ENCODE data around the gene FBLN2. TPM values are rescaled to one million over a fixed set of nuclear protein-coding genes. Genes with fewer than 3 reads are reported as not detected.

FBLN2 gene
- total RNA-seq, 1 donor from 2014 or later, result 10.4 TPM

DNA sequence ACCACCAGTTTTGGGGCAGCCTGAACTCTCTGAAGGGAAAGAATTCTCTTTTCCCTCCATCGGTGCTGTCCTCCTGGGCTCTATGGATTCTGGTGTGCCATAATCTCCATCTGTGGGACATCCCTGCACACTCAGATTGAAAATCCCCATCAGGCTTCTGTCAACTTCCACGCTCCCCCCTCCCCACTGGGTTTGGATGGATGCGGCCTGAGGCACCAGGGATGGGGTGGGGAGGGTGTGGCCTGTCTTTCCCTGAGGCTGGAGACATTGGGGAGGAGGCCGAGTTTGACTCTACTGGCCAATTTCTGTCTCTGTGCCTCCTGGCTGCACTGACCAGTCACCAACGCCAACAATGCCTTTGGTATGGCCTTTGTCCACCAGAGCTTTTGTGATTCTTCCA is 16.3 kb upstream of the FBLN2 start:
- ATAC-seq, result no peak

DNA sequence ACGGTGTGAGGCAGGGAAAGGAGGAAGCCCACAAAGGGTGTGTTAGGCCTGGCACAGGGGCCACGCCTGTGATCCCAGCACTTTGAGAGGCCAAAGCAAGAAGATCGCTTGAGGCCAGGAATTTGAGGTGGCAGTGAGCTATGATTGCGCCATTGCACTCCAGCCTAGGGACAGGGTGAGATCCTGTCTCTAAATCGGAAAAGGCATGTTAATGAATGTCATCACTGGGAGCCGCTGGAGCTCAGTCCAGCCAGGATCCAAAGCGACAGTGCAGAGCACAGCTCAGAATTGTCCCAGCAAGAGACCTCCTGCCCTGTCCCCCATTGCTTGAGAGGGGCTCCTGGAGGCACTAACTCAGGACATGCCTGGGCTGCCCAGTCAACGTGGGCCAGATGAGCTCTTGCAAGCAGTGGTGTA is 15.0 kb upstream of the FBLN2 start:
- ATAC-seq, result no peak

DNA sequence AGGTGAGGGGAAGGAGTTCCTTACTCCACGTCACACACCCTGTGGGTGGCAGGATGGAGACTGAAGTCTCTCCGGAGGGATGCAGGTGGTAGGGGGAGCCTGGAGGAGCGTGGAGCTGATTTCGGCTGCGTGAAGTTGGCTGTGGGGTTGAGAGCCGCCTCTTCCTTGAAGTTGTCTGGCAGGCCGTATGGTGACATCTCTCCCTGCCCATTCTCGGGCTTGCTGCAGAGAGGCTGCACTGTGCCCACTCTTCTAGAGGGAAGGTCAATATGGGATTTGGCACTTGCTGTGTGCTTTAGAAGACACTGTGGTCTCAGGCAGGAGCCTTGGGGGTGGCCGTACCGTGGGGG is 13.4 kb upstream of the FBLN2 start:
- no peak for ATAC-seq

DNA sequence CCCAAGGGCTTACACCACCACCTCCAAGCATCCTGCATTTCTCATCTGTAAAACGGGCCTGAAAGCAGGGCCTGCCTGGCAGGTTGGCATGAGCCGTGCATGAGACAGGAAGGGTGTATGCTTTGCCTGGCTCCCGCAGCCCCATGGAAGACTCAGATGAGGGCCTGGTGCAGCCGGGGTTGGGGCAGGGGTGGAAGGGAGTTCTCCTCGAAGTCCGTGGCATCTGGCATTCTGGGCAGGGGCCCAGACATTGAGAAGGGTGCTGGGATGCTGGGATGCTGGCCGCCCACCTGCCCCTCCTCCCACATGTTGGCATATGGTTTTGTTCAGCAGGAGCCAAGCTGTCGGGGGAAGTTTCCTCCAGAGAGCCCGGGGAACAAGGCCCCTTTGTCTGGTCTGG is 13.0 kb upstream of the FBLN2 start:
- no peak for ATAC-seq

DNA sequence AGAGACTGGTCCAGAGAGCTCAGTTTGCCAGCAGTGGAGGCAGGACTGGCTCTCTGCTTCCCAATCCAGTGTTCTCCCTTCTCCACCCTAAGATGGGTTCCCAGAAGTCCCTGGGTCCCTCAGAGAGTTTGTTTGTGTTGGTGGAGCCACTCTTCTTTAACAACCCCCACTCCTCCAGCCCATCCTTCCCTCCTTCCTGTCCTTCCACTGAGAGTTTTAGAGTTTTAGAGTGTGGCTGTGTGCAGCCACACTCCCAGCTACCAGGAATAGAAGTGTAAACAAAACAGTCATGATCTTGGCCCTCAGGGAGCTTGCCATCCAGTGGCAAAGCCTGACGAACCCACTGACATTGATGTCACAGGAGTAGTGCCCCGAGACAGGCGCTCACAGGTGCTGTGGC is 12.5 kb upstream of the FBLN2 start:
- no peak for ATAC-seq

DNA sequence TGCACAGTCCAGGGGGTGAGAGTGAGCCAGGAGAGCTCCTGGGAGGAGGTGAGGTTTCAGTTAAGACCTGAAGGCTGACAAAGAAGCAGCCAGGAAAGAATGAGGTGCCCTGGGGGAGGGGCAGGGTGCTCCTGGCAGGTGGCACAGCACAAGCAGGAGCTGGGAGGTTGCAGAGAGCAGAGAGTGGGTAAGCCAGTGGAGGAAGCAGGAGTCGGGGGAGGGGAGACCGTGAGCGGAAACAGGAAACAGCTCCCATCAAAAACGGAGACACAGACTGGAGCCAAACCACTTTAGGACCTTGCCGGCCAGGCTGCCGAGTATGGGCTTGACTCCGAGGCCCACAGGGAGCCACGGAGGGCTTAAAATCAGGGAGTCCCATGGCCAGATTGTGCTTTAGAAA is 12.1 kb upstream of the FBLN2 start:
- ATAC-seq, result no peak

DNA sequence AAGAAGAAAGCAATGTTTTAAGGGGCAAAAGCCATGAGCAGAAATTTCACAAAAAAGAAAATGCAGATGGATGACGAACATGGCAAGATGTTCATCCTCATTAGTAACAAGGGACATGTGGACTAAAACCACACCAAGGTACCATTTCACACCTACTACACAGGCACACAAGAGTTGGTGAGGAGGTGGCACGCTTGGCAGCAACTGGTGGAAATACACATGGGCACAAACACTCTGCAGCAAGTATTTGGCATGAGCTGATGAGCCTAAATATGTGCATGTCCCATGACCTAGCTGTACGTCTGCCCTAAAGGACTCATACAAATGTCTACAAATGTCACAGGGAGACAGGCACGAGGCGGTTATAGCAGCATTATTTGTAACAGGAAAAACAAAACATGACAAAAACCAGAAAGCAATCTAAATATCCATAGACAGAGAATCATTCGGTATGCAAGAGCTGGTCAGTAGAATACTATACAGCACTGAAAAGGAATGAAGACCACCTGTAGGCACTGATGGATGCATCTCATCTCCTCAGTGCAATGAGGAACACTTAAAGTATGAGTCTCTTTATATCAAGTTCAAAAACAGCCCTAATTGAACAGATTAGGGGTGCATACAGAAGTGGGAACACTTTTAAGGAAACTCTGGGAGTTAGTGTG is 11.5 kb upstream of the FBLN2 start:
- no peak for ATAC-seq

DNA sequence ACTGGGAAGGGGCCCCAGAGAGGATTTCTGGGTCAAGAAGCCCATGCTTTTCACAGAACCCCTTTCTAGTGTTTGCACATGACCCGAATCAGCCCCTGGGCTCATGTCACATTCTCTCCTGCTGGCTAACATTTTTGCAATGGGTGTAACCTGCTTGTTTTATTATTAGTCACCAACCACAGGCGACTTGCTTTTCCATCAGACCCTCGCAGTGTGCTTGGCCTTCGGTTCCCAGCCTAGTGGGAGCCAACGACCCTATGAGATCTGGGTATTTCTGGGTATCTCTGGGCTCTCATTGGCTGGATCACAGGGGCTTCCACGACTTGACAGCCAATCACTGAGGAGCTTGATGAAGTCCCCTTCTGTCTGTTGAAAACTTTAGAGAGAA is 11.0 kb upstream of the FBLN2 start:
- ATAC-seq, result no peak

DNA sequence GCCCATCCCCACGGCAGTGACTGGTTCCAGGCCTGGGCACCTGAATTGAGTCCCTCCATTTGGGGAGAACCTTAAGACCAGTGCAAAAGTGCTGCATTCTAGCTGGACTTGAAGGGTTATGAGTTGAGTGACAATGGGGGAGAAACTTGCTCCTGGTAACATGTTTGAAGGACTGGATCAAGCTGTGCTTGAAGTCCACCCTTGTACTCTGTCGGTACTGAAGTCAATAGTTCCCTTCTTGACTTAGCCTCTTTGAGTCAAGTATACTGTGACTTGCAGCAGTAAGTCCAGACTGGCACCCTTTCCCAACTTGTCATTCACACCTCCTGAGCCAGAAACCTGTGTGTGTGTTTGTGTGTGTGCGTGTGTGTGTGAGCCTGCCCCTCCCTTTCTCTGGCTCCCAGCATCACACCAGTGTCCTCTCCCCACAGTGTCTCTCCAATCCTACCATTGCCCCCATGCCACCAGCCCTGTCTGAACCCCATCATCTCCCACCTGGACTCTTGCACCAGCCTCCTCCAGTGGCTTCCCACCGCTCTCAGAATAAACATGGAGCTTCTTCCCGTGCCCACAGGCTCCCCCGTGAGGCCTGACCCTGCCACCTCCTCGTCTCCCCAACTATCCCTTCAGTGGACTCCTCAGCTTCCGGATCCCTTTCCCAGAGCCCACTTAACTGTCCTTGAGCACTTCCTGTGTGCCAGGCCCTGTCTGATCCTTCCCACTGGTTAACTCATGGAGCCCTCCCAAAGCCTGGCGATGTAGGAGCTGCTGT is 10.2 kb upstream of the FBLN2 start:
- ATAC-seq, result no peak

DNA sequence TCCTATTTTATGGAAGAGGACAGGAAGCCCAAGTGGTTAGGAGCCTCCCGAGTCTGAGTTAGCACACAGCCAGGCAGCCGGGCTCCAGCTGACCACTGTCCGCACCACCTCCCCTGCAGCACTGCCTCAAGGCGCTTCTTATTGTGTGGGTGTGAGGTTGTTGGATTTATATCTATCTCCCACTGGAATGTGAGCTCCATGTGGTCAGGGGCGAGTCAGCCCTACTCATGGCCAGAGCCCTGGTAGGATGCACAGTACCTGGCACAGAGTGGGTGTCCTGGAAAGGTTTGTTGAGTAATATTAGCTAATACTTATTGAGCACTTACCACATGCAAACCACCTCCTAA is 9.7 kb upstream of the FBLN2 start:
- no peak for ATAC-seq

DNA sequence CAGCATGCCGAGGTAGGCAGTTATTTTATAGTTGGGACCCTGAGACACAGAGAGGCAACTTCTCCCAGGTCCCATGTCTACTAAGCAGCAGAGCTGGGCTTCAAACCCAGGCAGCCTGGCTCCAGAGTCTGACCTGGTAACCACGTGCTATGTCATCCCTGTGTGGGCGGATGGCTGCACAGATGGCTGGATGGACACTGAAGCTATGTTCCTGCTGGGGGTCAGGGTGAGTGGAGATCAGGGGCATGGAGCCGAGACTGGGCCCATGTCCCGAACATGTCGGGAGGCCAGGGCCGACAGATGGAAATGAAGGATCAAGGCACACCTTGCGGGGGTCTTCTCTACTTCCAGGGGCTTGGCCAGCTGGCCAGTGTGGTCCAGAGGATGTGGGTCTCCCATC is 9.3 kb upstream of the FBLN2 start:
- ATAC-seq, result no peak

DNA sequence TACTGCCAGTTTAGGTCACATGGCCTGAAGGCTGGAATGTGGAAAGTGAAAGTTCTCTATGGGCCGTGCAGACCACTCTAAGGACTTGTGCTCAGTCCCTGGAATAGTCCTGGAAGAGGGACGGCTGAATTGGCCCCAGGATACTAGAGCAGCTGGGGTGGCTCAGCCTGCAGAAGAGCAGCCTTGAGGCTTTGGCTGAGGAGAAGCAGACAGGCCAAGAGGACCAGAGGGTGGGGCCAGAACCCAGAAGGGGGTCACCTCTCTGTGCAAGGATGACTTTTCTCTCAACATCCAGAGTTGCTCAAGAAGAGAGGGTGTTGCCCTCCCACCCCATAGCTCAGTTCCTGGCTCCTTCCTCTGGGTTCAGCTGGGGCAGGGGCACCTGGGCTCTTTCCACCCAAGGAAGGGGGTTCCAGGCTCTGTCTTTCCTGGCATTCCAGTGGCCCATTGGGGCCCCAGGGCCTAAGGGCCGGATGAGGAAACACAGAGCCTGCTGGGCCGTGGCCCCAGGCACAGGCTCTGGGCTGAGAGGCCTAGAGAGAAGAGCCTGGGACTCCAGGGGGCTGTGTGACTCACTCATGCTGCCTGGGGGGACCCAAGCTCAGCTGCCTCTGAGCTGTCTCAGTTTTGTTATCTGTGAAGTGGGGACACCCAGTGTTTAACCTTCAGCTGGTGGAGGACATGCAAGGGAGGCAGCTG is 8.5 kb upstream of the FBLN2 start:
- no peak for ATAC-seq

DNA sequence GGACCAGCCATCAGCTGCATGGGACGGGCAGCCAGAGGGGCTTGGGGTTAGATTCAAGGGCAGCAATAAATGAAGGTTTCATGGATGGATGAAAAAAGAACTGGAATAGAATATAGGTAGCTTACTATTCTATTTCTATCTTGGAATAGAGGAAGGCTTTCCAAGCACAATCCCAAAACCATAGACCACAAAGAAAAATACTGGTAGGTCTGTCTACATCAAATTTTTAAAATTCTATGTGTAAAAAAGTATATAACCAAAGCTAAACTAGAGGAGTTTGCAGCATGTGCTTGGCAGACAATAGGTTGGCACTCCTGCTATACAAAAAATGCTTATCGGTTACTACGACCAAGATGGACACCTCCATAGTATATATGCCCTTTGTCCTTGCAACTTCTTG is 7.2 kb upstream of the FBLN2 start:
- no peak for ATAC-seq

DNA sequence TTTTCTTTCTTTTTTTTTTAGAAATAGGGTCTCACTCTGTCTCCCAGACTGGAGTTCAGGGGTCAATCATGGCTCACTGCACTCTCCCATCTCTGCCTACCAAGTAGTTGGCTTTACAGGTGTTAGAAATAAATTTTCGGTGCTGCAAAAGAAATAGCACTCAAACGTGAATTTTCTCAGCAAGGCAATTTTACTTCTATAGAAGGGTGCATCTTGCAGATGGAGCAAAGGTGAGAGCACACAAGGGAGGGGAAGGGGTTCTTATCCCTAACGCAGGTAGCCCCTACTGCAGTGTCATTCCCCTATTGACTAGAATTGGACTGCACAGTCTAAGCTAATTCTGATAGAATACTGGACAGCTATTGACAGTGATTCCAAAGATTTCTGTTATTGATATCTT is 6.8 kb upstream of the FBLN2 start:
- no peak for ATAC-seq

DNA sequence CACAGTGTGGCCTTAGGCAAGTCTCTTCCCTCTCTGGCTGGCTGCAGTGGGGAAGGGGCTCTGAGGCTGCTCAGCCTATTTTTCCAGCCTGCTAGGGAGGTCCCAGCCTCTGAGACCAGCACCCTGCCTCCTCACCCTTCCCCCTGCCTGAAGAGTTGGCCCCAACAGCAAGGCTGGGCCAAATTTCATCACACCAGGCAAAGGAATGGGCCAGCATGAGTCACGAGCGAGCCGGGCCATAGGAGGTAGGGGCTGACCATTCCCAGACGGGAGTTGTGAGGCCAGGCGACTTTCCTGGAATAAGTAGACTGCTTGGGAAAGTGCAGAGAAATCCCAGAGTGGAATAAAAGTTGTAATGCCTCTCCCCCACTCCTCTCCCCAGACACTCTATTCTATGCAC is 5.7 kb upstream of the FBLN2 start:
- no peak for ATAC-seq

DNA sequence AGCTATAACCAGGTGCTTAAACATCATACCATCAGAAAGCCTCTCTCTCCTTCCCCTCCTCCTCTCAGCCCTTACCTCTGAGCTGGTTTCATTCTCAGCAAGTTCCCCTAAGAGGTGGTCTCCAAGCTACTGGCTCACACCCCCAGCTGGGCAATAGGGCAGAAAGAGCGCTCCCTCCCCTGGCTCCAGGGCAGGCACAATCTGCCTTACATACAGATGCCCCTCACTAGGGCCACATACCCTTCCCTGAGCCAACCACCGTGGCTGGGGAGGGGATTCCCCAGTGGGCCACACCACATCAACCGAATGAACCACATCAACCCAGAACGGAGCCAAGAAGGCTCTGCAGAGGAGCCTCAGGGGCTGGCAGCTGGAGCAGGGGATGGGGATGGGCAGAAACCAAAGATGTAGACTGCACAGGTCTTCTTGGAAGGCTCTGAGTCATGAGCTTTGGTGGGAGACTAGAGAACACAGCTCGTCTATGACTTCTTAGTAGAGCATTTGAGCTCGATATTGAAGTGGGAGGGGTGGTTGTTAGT is 4.6 kb upstream of the FBLN2 start:
- no peak for ATAC-seq

DNA sequence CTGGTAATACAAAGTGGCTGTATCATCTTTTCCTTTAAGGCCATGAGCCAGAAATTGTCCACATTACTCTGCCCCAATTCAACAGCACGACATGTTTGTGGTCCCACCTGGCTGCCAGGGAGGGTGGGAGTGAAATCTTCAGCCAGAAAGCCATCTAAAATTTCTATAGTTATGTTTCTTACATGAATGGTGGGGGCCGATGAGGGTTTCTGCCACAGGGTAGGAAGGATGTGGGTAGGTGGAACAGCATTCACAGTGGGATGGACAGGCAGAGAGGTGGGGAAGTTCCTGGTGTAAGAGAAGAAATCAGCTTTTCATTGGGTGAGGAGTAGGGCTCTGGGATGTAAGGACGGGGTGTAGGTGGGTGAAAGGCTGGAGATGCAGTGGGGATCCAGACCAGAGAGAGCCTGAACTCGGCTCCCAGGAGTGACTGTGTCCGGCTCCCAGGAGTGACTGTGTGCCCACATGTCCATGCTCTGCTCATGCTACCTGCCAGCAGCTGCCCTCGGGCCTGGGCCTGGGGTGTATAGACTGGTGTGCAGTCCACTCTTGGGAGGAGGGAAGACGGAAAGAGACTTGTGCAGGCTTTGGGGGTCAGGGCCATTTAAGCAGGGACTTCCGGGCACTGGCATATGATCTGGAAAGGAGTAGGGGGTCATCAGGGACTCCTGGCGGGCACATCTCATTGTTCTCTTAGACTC is 3.8 kb upstream of the FBLN2 start:
- no peak for ATAC-seq

DNA sequence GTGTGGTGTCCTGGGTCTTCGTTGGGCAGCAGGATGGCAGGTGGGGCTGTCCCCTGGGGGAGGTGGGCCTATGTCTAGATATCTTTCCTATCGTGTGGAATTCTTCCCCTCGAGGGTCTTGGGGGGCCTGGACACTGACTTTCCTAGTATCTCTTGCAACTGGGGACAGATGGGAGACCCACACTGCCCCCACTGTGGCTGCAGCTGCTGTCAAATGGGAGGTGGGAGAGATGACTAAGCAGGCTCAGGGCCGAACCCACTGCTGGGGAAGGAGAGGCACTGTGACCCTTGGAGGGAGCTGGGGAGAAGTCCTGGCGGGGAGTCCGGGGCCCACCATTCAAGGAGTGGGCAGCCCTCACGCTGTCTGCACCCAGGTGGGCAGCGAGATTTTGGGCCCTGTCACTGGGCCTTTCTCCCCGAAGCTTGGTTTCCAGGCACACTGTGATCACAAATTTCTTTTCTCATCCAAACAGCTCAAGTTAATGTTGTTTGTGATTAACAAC is 2.9 kb upstream of the FBLN2 start:
- no peak for ATAC-seq

DNA sequence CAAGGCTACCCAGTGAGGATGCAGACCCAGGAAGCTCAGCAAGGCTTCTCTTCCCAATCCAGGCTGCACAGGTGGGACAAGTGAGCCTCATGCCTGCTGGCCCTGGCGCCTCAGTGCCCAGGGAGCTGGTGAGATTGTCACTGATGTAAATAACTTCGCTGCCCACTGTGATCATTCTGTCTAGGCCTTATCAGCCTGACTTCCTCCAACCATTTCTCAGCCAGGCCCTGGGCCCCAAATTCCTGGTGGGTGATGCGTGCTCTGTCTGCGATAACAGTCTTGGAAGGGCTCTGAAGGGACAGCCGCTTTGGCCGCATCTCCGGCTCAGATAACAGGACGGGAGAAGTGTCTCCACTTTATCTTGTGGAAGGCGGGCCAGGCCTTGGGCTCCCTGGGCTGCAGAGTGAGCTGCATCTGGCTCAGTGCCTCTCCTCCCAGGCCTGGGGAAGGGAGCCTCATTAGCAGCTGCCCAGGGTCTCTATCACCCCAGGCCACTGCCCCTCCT is 2.2 kb upstream of the FBLN2 start:
- ATAC-seq, result no peak

DNA sequence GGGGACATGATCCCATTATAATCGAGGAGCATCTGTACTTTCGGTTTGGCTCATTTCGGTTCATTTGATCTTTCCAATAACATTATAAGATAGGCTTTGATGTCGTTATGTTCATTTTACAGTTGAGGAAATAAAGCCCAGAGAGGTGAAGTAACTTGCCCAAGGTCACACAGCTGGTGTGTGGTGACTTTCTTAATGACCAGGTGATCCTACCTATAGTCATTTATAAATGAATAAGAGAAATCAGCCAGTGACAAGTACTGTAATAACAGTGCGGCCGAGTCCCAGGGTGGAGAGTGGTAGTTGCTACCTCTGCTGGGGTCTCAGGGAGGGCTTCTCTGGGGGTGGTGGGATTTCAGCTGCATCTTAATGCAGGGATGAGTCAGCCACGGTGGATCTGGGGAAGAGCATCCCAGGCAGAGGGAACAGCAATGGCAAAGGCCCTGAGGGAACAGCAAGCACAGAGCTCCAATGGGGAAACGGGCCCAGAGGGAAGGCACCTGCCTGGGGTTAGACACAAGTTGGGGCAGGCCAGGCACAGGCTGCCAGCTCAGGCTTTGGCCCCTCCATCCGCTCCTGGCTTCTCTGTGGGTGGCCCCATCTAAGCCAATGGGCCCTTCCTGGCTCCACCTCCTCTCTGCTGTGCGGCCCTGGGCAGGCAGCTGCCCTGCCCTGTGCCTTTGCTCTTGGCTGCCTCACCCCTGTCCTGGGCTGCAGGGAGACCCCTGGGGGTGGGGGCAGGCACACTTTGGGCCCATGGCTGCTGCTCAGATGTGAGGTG is 1.1 kb upstream of the FBLN2 start:
- ATAC-seq, result peak; percentile 10

DNA sequence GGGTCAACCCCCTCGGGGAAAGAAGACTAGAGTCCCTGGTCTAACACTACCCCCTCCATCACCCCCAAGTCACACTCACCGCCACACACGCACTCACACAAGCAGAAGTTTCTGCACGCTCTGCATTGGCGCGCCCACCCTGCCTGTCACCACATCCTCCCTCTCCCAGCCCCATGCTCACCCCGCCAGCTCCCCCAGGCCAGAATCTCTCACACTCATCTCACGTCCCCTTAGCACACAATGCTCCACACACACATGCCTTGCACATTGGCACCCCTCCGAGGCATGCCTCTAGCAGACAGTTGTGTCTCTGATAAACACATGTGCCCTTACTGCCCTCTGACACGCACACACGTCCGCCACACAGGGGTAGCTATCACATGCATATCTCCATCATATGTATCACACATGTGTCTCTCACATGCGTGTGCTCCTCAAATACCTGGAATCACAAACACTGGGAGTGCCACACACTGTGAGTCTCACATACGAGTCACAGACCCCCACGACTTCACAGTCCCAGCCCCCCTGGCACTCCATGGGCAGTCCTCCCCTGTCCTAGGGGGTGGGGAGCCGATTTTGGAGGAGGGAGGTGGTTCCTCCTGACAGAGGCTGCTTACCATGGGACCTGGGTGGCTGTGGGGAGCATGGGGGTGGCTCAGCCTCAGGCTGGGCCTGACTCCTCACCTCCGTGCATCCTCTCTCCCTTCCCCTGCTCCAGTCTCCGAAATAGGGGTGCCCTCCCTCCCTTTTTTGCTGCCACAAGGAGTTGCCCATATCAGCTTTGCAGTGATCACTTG is 898 bp downstream of the FBLN2 start:
- no peak for ATAC-seq

DNA sequence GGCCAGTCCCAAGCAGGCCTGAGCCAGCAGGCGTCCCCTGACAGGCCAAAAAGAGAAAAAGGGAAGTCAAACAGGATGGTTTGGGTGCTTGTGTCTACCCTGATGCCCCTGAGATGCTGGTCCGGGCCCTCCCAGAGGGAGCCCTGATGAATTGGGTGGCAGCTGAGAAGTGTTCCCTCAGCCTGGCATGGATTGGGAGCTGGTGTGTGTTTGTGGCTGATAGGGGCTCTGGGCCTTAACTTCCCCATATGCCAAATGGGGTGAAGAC is 1.4 kb downstream of the FBLN2 start:
- ATAC-seq, result no peak

Data from esophagus mucosa (tissue), 1 donor.